Measurements from ENCODE around the gene NRTN.
"Not testable (repeated sequence)": the region's sequence is repeated elsewhere in the genome, so short reads cannot be mapped to it uniquely, and the experiment has no call there.

The NRTN gene, protein sequence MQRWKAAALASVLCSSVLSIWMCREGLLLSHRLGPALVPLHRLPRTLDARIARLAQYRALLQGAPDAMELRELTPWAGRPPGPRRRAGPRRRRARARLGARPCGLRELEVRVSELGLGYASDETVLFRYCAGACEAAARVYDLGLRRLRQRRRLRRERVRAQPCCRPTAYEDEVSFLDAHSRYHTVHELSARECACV

GRCh38 chr19:5804516-5805461 lies at the start of gene NRTN:
Gene NRTN, plus strand, starts transcription at chr19:5805067. Its CDS starts 19,099 bp downstream, at chr19:5824166.
- no peak for DNase-seq

- DNase-seq: no peak
Observed at GRCh38 chr19:5762608-5763217, 42.2 kb upstream of the NRTN start.

DNA sequence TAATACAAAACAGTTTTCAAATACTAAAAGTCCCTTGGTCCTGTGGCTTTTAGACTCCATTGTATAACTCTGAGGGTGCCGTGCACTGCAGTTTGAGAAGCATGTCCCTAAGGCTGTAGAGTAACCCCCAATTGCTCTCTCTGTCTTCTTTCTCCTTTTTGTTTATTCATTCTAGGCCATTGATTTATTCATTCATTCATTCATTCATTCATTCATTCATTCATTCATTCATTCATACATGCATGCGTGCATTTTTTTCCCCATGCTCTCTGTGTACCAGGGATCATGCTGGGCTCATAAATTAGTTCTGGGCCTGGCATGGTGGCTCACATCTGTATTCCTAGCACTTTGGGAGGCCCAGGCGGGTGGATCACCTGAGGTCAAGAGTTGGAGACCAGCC lies 39.6 kb upstream of the NRTN start:
- no peak for DNase-seq

DNA sequence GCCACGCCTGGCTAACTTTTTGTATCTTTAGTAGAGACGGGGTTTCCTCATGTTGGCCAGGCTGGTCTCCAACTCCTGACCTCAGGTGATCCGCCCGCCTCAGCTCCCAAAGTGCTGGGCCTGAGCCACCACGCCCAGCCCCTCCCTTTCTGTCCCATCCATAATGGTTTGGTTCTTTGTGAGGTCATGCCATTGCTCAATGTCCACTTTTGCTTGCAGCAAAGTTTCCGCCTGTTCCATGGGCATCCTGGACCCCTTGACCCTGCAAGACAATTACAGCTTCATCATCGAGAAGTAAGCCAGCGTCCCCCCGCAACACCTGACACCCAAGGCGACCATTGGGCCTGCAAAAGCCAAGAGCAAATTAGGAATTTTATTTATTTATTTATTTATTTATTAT lies 36.9 kb upstream of the NRTN start:
- no peak for DNase-seq

DNA sequence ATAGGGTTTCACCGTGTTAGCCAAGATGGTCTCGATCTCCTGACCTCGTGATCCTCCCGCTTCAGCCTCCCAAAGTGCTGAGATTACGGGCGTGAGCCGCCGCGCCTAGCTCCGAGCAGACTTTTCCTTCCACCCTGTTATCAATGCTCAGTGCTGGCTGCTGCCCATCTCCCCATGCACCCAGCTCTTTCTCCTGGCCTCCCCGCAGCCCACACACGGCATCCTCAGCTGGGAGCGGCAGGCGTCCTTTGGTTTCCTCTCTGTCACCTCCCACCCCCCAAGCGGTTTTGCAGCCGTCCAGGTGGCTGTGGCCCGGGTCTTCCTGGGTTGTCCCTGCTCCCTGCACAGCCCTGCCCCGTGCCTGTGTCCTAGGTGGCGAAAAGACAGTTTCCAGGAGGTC lies 32.5 kb upstream of the NRTN start:
- DNase-seq: no peak

DNA sequence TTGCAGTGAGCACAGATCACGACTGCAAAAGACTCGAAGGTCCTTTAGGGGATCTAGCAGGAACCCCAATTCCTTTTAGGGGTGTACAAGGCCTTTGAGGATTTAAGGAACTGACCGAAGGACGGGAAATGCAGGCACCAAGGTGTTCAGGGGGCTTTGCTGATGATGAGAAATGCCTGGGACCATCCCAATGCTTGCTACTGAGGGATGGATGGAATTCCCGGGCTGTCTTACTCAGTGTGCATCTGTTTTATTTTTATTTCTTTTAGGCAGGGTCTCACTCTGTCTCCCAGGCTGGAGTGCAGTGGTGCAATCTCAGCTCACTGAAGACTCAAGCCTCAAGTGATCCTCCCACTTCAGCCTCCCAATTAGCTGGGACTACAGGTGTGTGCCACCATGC lies 31.6 kb upstream of the NRTN start:
- no peak for DNase-seq

DNA sequence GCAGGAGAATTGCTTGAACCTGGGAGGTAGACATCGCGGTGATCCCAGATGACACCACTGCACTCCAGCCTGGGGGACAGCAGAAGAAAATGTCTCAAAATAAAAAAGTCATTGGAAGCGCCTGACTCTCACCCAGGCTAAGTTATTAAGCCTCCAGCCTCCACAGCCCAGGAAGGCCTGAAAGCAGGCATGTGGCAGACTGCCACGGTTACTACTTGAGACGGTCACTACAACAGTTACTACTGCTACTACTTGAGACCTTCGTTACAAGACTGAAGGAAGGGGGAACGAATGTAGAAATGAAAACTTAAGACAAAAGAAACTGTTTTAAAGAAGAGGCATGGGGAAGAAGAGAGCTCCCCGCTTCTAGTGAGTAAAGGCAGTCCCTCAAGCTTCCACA lies 29.9 kb upstream of the NRTN start:
- DNase-seq: no peak

DNA sequence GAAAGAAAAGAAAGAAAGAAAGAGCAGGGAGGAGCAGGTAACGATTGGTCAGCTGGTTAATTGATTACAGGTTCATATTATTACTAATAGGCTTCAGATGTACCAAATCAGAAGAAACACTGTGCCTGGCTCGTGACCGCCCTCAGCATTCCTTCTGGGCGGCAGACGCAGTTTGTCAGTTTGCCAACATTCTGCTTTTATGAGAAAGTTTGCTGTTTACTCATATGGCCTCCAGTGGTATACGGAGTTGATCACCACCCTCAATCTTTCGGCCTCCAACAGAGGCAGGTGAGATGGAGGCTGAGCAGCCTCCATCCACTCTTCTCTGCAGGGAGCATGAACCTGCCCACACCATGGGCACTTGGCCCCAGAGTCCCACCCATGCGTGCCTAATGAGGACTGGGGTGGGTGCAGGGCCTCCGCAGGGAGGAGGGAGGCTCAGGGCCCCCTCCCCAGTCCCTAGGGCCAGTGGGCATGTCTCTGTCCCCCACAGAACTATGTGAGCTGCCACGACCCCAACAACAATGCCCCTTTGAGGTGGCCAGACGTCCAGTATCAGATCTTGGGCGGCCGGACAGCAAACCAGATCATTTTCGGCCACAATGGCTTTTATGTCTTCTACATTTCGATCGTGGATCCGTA lies 29.1 kb upstream of the NRTN start:
- no peak for DNase-seq

- no peak for DNase-seq
Observed at GRCh38 chr19:5778402-5778801, 26.5 kb upstream of the NRTN start.

DNA sequence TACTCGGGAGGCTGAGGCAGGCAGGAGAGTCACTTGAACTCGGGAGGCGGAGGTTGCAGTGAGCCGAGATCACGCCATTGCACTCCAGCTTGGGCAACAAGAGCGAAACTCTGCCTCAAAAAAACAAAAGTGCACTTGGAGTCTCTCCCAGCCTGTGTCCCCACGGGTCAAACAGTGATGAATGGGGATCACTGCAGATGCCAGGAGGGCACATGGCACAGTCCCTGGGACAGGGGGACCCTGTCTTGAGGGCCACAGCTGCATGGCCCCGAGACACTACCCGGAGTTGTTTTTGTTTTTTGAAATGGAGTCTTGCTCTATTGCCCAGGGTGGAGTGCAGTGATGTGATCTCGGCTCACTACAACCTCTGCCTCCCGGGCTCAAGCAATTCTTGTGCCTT lies 24.0 kb upstream of the NRTN start:
- DNase-seq: not testable (repeated sequence)

GRCh38 chr19:5782322-5782721 lies 22.5 kb upstream of the NRTN start:
- DNase-seq: no peak

- no peak for DNase-seq
Observed at GRCh38 chr19:5782945-5783919, 21.6 kb upstream of the NRTN start.

GRCh38 chr19:5784581-5785147 lies 20.2 kb upstream of the NRTN start, which contains the start of gene PRR22:
Gene PRR22, minus strand, starts transcription at chr19:5784746. Its CDS starts 86 bp downstream, at chr19:5784660.
- no peak for DNase-seq

GRCh38 chr19:5785423-5785822 lies 19.4 kb upstream of the NRTN start:
- DNase-seq: no peak

DNA sequence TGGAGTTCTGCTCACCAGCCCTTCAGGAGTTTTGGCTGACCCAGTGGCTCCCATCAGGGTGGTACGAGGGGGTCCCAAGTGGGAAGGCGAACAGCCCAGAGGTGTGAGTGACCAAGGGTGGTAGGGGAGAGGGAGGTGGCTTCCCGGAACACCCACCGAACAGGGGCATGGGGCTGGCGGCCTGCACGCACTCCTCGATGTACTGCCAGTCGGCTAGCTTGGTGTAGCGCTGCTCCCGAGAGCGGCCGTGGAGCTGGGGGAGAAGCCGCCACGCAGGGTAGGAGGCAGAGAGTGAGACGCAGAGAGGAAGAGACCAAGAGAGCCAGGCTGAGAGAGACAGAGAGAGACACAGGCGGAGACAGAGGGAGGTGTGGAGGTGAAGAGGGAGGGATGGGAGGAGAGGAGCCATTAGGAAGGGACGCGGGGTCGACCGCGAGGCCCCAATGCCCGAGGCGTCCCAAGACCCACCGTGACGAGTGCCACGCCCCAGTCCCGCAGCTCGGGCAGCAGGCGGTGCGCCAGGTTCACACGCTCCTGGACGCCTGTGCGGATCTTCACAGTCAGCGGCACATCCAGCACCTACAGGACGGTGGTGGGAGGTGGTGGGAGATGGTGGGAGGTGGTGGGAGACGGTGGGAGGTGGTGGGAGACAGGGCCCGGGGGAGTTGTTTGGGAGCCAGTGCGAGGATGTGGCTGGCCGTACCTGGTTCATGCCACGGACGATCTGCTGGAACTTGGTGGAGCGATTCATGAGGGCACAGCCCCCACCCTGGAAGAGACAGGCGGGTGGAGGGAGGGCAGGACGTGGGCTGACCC lies 18.1 kb upstream of the NRTN start:
- no peak for DNase-seq

GRCh38 chr19:5787409-5788182 lies 17.3 kb upstream of the NRTN start:
- DNase-seq: no peak

- DNase-seq: no peak
Observed at GRCh38 chr19:5788422-5788821, 16.4 kb upstream of the NRTN start.

GRCh38 chr19:5789351-5789761 lies 15.5 kb upstream of the NRTN start:
- DNase-seq: no peak

DNA sequence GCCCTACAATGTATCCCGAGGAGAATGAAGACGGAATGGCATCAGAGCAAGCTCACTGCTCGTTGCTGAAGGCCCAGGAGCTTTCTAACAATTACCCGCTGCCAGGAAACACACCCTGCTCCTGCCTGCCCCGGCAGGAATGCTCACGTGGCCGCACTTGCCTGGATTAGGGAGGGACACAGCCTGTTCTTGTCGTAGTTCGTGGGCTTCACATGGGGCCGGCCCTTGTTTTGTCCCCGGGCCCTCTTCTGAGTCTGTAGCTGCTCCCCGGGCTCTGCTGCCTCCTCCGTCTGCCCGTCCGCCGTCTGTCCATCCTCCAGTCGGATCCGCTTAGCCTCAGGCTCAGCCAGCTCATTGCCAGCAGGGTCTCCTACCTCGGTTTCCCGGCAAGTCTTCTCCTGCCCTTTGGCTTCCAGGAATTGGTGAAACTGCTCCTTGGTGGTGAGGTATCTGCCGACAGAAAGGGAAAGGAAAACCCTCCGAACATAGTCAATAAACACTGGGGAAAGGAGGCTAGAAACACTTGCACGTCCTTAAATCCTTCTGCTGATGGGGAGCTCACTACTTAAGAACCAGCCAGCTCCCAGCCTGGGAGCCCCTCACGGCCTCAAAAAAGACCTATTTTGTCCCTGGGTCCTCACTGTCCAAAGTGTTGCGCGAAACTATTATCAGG lies 14.8 kb upstream of the NRTN start:
- no peak for DNase-seq

Measured in NCI-H1694 treated with DMSO at 0.1 percent for 48 hours (cell line).